ENCODE data around the gene GCAT. TPM values are rescaled to one million over a fixed set of nuclear protein-coding genes. Genes with fewer than 3 reads are reported as not detected.

GCAT gene
- polyA plus RNA-seq, 1 donor (not counting 4 experiments of a cell fraction or from before 2014, with no cell fraction given) = 8.4 TPM

DNA sequence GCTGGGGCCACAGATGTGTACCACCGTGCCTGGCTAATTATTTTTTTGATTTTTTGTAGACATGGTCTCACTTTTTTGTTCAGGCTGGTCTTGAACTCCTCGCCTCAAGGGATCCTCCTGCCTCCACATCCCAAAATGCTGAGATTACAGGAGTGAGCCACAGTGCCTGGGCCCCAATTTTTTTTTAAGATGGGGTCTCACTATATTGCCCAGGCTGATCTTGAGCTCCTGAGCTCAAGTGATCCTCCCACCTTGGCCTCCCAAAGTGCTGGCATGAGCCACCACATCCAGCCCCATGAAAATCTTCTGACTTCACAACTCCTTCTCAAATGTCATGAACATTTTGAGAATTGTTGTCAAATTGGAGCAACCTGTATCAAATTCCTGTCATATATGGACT lies 38.7 kb downstream of the GCAT start:
- Histone ChIP-seq H3K4me3 (ENCODE audit: control insufficient read depth in 2 of 3, extremely low read depth in 1 of 3, insufficient read depth in 2 of 3, low read depth in 1 of 3, low read length in 3 of 3) (no peak overlapping the region), H3K4me1 (ENCODE audit: control insufficient read depth, extremely low read depth, insufficient read depth, low read length) (peaks cover 18% of the 10 kb centered on the region), H2AFZ (ENCODE audit: control insufficient read depth, low read length) (no peak overlapping the region), H3K79me2 (ENCODE audit: control insufficient read depth, insufficient read depth, low read length) (peaks cover 52% of the 10 kb centered on the region), H3K9ac (ENCODE audit: control insufficient read depth, extremely low read depth, insufficient read depth, low read length) (no peak overlapping the region), H3K4me2 (ENCODE audit: control insufficient read depth, extremely low read depth, insufficient read depth, low read depth, low read length) (no peak overlapping the region), H3K27me3 (ENCODE audit: control insufficient read depth, extremely low read depth, insufficient read depth, low read length) (no peaks in the 10 kb centered on the region), H3K27ac (ENCODE audit: control insufficient read depth, insufficient read depth, low read length) (no peak overlapping the region), H3K36me3 (ENCODE audit: control insufficient read depth in 2 of 2, extremely low read depth in 1 of 2, insufficient read depth in 2 of 2, low read length in 2 of 2) (peaks cover 5 to 7% of the 10 kb centered on the region in 2 experiments), H3K9me1 (ENCODE audit: control insufficient read depth, extremely low read depth, insufficient read depth, low read length) (peaks cover 2% of the 10 kb centered on the region), H4K20me1 (ENCODE audit: control insufficient read depth, extremely low read depth, insufficient read depth, low read length) (peaks cover 2% of the 10 kb centered on the region), H3K9me3 (ENCODE audit: control insufficient read depth, low read depth, low read length) (no peaks in the 10 kb centered on the region)
- TF ChIP-seq EZH2 (IDR thresholded peaks at IDR 0.05; ENCODE audit: low read length) = no peak
- TF ChIP-seq, protein P1, sequence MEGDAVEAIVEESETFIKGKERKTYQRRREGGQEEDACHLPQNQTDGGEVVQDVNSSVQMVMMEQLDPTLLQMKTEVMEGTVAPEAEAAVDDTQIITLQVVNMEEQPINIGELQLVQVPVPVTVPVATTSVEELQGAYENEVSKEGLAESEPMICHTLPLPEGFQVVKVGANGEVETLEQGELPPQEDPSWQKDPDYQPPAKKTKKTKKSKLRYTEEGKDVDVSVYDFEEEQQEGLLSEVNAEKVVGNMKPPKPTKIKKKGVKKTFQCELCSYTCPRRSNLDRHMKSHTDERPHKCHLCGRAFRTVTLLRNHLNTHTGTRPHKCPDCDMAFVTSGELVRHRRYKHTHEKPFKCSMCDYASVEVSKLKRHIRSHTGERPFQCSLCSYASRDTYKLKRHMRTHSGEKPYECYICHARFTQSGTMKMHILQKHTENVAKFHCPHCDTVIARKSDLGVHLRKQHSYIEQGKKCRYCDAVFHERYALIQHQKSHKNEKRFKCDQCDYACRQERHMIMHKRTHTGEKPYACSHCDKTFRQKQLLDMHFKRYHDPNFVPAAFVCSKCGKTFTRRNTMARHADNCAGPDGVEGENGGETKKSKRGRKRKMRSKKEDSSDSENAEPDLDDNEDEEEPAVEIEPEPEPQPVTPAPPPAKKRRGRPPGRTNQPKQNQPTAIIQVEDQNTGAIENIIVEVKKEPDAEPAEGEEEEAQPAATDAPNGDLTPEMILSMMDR (optimal IDR thresholded peaks at IDR 0.05 in 1 of 3, IDR thresholded peaks at IDR 0.05 in 1 of 3, conservative IDR thresholded peaks at IDR 0.05 in 1 of 3; ENCODE audit: extremely low read depth in 1 of 3, insufficient read depth in 2 of 3, low read length in 3 of 3) = no peak
- DNase-seq (ENCODE audit: low read depth, low spot score) (no peak), FAIRE-seq (no peak)
- dilution Hi-C loops (cut with MboI; ENCODE audit: extremely low pct_ligation_motif_present, low sequenced_read_pairs) = no loop called here

DNA sequence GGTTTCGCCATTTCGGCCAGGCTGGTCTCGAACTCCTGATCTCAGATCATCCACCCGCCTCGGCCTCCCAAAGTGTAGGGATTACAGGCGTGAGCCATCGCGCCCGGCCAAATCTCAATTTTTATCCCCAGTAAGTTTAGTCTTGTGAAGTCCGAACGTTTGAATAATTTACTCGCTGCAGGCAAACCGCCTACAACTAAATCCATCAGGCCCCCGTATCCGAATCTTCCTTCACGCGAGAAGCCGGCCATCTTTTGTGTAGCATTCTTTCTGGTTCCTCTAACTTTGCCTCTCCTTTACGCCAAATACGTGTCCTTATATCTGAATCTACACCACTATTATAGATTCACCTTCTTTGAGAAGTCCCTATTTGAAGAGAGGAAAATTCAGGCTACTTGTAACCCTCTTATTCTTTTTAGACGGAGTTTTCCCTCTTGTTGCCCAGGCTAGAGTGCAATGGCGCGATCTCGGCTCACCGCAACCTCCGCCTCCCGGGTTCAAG lies 40.9 kb downstream of the GCAT start:
- peak overlapping the region; percentile 76 for H3K4me2 ChIP-seq (ENCODE audit: control insufficient read depth, extremely low read depth, insufficient read depth, low read depth, low read length)
- H3K4me3 ChIP-seq (ENCODE audit: control insufficient read depth in 2 of 3, extremely low read depth in 1 of 3, insufficient read depth in 2 of 3, low read depth in 1 of 3, low read length in 3 of 3) = peak overlapping the region; percentile 70 to 85 (median 80)
- H3K27me3 ChIP-seq (ENCODE audit: control insufficient read depth, extremely low read depth, insufficient read depth, low read length) = no peaks in the 10 kb centered on the region
- TF ChIP-seq, protein P1 (optimal IDR thresholded peaks at IDR 0.05 in 1 of 3, IDR thresholded peaks at IDR 0.05 in 1 of 3, conservative IDR thresholded peaks at IDR 0.05 in 1 of 3; ENCODE audit: extremely low read depth in 1 of 3, insufficient read depth in 2 of 3, low read length in 3 of 3) = no peak
- TF ChIP-seq EZH2 (IDR thresholded peaks at IDR 0.05; ENCODE audit: low read length) = no peak
- H3K4me1 ChIP-seq (ENCODE audit: control insufficient read depth, extremely low read depth, insufficient read depth, low read length) = peaks cover 12% of the 10 kb centered on the region
- dilution Hi-C loops (cut with MboI; ENCODE audit: extremely low pct_ligation_motif_present, low sequenced_read_pairs) = no loop called here
- no peaks in the 10 kb centered on the region for H3K9me3 ChIP-seq (ENCODE audit: control insufficient read depth, low read depth, low read length)
- no peaks in the 10 kb centered on the region for H3K9me1 ChIP-seq (ENCODE audit: control insufficient read depth, extremely low read depth, insufficient read depth, low read length)
- H4K20me1 ChIP-seq (ENCODE audit: control insufficient read depth, extremely low read depth, insufficient read depth, low read length) = peaks cover 4% of the 10 kb centered on the region
- no peak for DNase-seq (ENCODE audit: low read depth, low spot score)
- H3K27ac ChIP-seq (ENCODE audit: control insufficient read depth, insufficient read depth, low read length) = peak overlapping the region; percentile 91
- peak overlapping the region; percentile 70 for H2AFZ ChIP-seq (ENCODE audit: control insufficient read depth, low read length)
- peaks cover 13 to 24% of the 10 kb centered on the region in 2 experiments for H3K36me3 ChIP-seq (ENCODE audit: control insufficient read depth in 2 of 2, extremely low read depth in 1 of 2, insufficient read depth in 2 of 2, low read length in 2 of 2)
- H3K9ac ChIP-seq (ENCODE audit: control insufficient read depth, extremely low read depth, insufficient read depth, low read length) = peak overlapping the region; percentile 83
- no peak for FAIRE-seq
- H3K79me2 ChIP-seq (ENCODE audit: control insufficient read depth, insufficient read depth, low read length) = peaks cover 52% of the 10 kb centered on the region
